GM12878 (cell line): ENCODE results near the gene ABTB1. TPM values are rescaled to one million over a fixed set of nuclear protein-coding genes. Genes with fewer than 3 reads are reported as not detected.
A peak's percentile ranks its signal among the peaks of the same experiment; 100 is the strongest.

Experiments used
- ATAC-seq: fragments of 200-7000 bp; cut with Tn5 transposase; 3 replicates; pipeline ENCODE4 v1.9.1; 2020; ENCODE audit warnings: mild to moderate bottlenecking, moderate library complexity
- BruUV-seq: library from RNA; stranded (reverse); fragments of 400-500 nt; replicated peaks from 2 replicates; lab custom pipeline; 2021; lab: Mats Ljungman, UMichigan
- CTCF ChIA-PET: fragments of 300-600 bp; sonication (Branson Sonifier 250); formaldehyde crosslinking; extraction: SDS; loops from one replicate; lab custom pipeline; 2021; ENCODE audit warnings: inconsistent platforms; lab: Yijun Ruan, JAX
- POLR2A ChIA-PET: fragments of 350-600 bp; formaldehyde crosslinking; extraction: SDS; loops from one replicate; lab custom pipeline; 2021; ENCODE audit warnings: inconsistent platforms; lab: Charles Lee
- RAD21 ChIA-PET: fragments of 300-600 bp; sonication (Branson Sonifier 250); formaldehyde crosslinking; loops from one replicate; lab custom pipeline; 2023; ENCODE audit warnings: antibody characterized with exemption; ENCODE audit not compliant: unreplicated experiment; lab: Charles Lee
- SMC1A ChIA-PET: fragments of 300-600 bp; sonication (Branson Sonifier 250); formaldehyde crosslinking; loops from one replicate; lab custom pipeline; 2023; ENCODE audit not compliant: unreplicated experiment, uncharacterized antibody; lab: Charles Lee
- DNase-seq: peaks from one replicate; pipeline ENCODE4 v3.0.0-alpha.2; 2011; ENCODE audit warnings: low read depth, low spot score
- FAIRE-seq: peaks from 3 replicates; lab custom pipeline; 2011; peaks lifted over from hg19 to GRCh38; lab: Jason Lieb, UNC
- H2AFZ ChIP-seq: 2 replicates; pipeline ENCODE4 v1.6.0; 2011; ENCODE audit warnings: low read depth, low read length, control low read depth; ENCODE audit not compliant: control insufficient read depth
- H3K27ac ChIP-seq: 2 replicates; pipeline ENCODE4 v1.5.1; 2011; ENCODE audit warnings: control low read depth; ENCODE audit not compliant: control insufficient read depth, insufficient read depth
- H3K27me3 ChIP-seq, 2 experiments: replicated peaks in 1 of 2; 2 replicates each; pipeline versions ENCODE4 v1.6.0 to v1.6.1; 2011; ENCODE audit warnings: low read length in 1 of 2; ENCODE audit not compliant: control insufficient read depth in 2 of 2, insufficient read depth in 2 of 2
- H3K36me3 ChIP-seq, 2 experiments: 2 replicates each; pipeline ENCODE4 v1.5.1; 2011; ENCODE audit warnings: low read length in 1 of 2; ENCODE audit not compliant: control insufficient read depth in 2 of 2, insufficient read depth in 2 of 2
- H3K4me1 ChIP-seq: 2 replicates; pipeline ENCODE4 v1.6.1; 2011; ENCODE audit warnings: mild to moderate bottlenecking, low read length, moderate library complexity, mixed read lengths; ENCODE audit not compliant: control insufficient read depth, insufficient read depth
- H3K4me2 ChIP-seq: 2 replicates; pipeline ENCODE4 v1.6.0; 2011; ENCODE audit warnings: control low read depth; ENCODE audit not compliant: control insufficient read depth, insufficient read depth
- H3K4me3 ChIP-seq: fragments of 200-600 bp; sonication (generic); 2 replicates; pipeline ENCODE4 v1.5.1; 2016
- H3K79me2 ChIP-seq: 2 replicates; pipeline ENCODE4 v1.6.0; 2011; ENCODE audit warnings: low read length; ENCODE audit not compliant: control insufficient read depth, insufficient read depth
- H3K9ac ChIP-seq: 2 replicates; pipeline ENCODE4 v1.8.0; 2011; ENCODE audit warnings: low read length, control low read depth, mixed read lengths; ENCODE audit not compliant: control insufficient read depth, insufficient read depth
- H3K9me3 ChIP-seq: replicated peaks from 3 replicates; pipeline ENCODE4 v1.5.1; 2011; ENCODE audit warnings: mild to moderate bottlenecking, low read length; ENCODE audit not compliant: control insufficient read depth, insufficient read depth
- H4K20me1 ChIP-seq: 2 replicates; pipeline ENCODE4 v1.6.0; 2011; ENCODE audit not compliant: control insufficient read depth, insufficient read depth
- ATF3 ChIP-seq: IDR thresholded peaks from 2 replicates; pipeline ENCODE4 v1.6.1; 2011; ENCODE audit warnings: low read depth, mild to moderate bottlenecking, low read length, moderate library complexity, borderline replicate concordance; ENCODE audit errors: extremely low read depth
- BHLHE40 ChIP-seq, 2 experiments: fragments of 450-650 bp in 1 of 2; IDR thresholded peaks; 2 replicates each; pipeline ENCODE4 v1.6.1; 2011 to 2017; ENCODE audit warnings: low read depth in 2 of 2, borderline replicate concordance in 1 of 2, improper control_type of control experiment in 1 of 2, low read length in 1 of 2, mild to moderate bottlenecking in 1 of 2
- CHD4 ChIP-seq: fragments of 200-600 bp; sonication (generic); IDR thresholded peaks from 2 replicates; pipeline ENCODE4 v1.6.1; 2016; ENCODE audit warnings: mild to moderate bottlenecking
- E2F4 ChIP-seq: IDR thresholded peaks from 2 replicates; pipeline ENCODE4 v1.6.1; 2012; ENCODE audit warnings: low read depth, low read length, improper control_type of control experiment
- JUNB ChIP-seq: IDR thresholded peaks from 2 replicates; pipeline ENCODE4 v1.6.1; 2016; ENCODE audit warnings: antibody characterized with exemption, mild to moderate bottlenecking
- KAT2A ChIP-seq: conservative IDR thresholded peaks from 2 replicates; pipeline ENCODE4 v1.6.1; 2011; ENCODE audit warnings: low read depth, low read length; ENCODE audit not compliant: control insufficient read depth
- MTA3 ChIP-seq: IDR thresholded peaks from 2 replicates; pipeline ENCODE4 v1.6.1; 2012; ENCODE audit warnings: low read length, inconsistent platforms, borderline replicate concordance
- PAX5 ChIP-seq: IDR thresholded peaks from 2 replicates; pipeline ENCODE4 v1.6.1; 2011; ENCODE audit warnings: low read depth, low read length, borderline replicate concordance
- POLR2AphosphoS5 ChIP-seq: IDR thresholded peaks from 2 replicates; pipeline ENCODE4 v1.6.1; 2011; ENCODE audit warnings: mild to moderate bottlenecking, low read length, inconsistent platforms
- PRDM15 ChIP-seq: fragments of 450-650 bp; formaldehyde crosslinking; IDR thresholded peaks from 2 replicates; pipeline ENCODE4 v1.4.0; 2020; ENCODE audit warnings: mild to moderate bottlenecking, moderate library complexity
- SMAD5 ChIP-seq: IDR thresholded peaks from 2 replicates; pipeline ENCODE4 v1.6.1; 2016; ENCODE audit warnings: antibody characterized with exemption, low read depth
- SMARCA5 ChIP-seq: fragments of 450-650 bp; IDR thresholded peaks from 2 replicates; pipeline ENCODE4 v1.6.1; 2017; ENCODE audit warnings: mild to moderate bottlenecking
- SMC3 ChIP-seq: IDR thresholded peaks from 2 replicates; pipeline ENCODE4 v1.6.1; 2011; ENCODE audit warnings: low read length, improper control_type of control experiment, borderline replicate concordance
- SPI1 ChIP-seq: IDR thresholded peaks from 2 replicates; pipeline ENCODE4 v1.6.1; 2011; ENCODE audit warnings: low read depth, mild to moderate bottlenecking, low read length, moderate library complexity, borderline replicate concordance; ENCODE audit not compliant: insufficient read depth
- SREBF1 ChIP-seq: IDR thresholded peaks from 2 replicates; pipeline ENCODE4 v1.6.1; 2012; ENCODE audit warnings: mild to moderate bottlenecking, low read length
- TCF12 ChIP-seq: IDR thresholded peaks from 2 replicates; pipeline ENCODE4 v1.6.1; 2011; ENCODE audit warnings: low read depth, mild to moderate bottlenecking, low read length
- WRNIP1 ChIP-seq: IDR thresholded peaks from 2 replicates; pipeline ENCODE4 v1.6.1; 2011; ENCODE audit warnings: low read depth, low read length, improper control_type of control experiment, borderline replicate concordance
- ZNF207 ChIP-seq: fragments of 450-650 bp; IDR thresholded peaks from 2 replicates; pipeline ENCODE4 v1.6.1; 2014; ENCODE audit warnings: antibody characterized with exemption, mild to moderate bottlenecking, borderline replicate concordance
- WGBS: methylation state at CpG from one replicate; pipeline ENCODE4 v1.1.6; 2016; ENCODE audit warnings: low lambda C conversion rate; ENCODE audit not compliant: insufficient replicate concordance, insufficient coverage; ENCODE audit errors: missing lambda C conversion rate; 5-methylcytosine and 5-hydroxymethylcytosine counted together
- in situ Hi-C: fragments of 300-500 bp; cut with MboI; formaldehyde crosslinking; loops from 9 replicates; pipeline ENCODE4 v1.14.3; 2018; ENCODE audit warnings: mixed read lengths
- intact Hi-C: fragments of 100-400 bp; cut with micrococcal nuclease; formaldehyde crosslinking; loops from one replicate; pipeline ENCODE4 v1.14.2; 2022; ENCODE audit not compliant: unreplicated experiment
- polyA plus RNA-seq, 11 experiments: library from polyadenylated mRNA; depleted of rRNA in 4 of 11; unstranded in 6 of 11; stranded (reverse) in 5 of 11; fragments of >200 nt; fragmentation: Nextera tagmentation in 4 of 11; fragmentation: Illumina TruSeq in 1 of 11; extraction: Ambion mirVana in 4 of 11; extraction: Trizol in 1 of 11; gene quantifications; 1 replicate in 1 of 11; 2 replicates in 10 of 11; pipeline versions ENCODE4 v1.2.1 to v1.2.3, GENCODE V29; 2011 to 2016; ENCODE audit warnings: inconsistent platforms in 2 of 11, missing spikeins in 2 of 11, low read depth in 1 of 11
- total RNA-seq, 4 experiments: library from RNA; depleted of rRNA in 3 of 4; stranded (reverse); fragments of >200 nt in 3 of 4; fragmentation: Illumina TruSeq in 1 of 4; extraction: Trizol in 1 of 4; gene quantifications; 2 replicates each; pipeline versions ENCODE4 v1.2.1 to v1.2.3, GENCODE V29; 2013 to 2021

The ABTB1 gene
- total and polyA plus RNA-seq, 10 of the 15 experiments (the other 5 are each of a cell fraction or from before 2014, with no cell fraction given): 0.11 to 10.2 (median 7.1) TPM

GRCh38 chr3:127697551-127698240 is 24.9 kb downstream of the ABTB1 start (continued):
- TF ChIP-seq ATF3: peak; percentile 73; the same call in 1 of the 2 replicates
- TF ChIP-seq, all 136 proteins: peak for 11

GRCh38 chr3:127698286-127698685 is 25.5 kb downstream of the ABTB1 start:
- Histone ChIP-seq H3K4me3 (no peak overlapping the region), H4K20me1 (no peaks in the 10 kb centered on the region), H2AFZ (no peak overlapping the region), H3K79me2 (no peaks in the 10 kb centered on the region; the same call in 1 of the 2 replicates), H3K36me3 (peaks cover 18 to 47% of the 10 kb centered on the region in 2 experiments; a peak in 3 of 4 replicates), H3K4me1 (peaks cover 14% of the 10 kb centered on the region), H3K9ac (no peak overlapping the region), H3K4me2 (no peak overlapping the region), H3K9me3 (no peaks in the 10 kb centered on the region), H3K27ac (no peak overlapping the region; the same call in 1 of the 2 replicates), H3K27me3 (no peaks in the 10 kb centered on the region)
- no peak for DNase-seq
- intact Hi-C loops (loop anchor here (5.0 kb wide), 2 partner anchors 54 to 134 kb away; no protein-coding TSS in a partner anchor), in situ Hi-C loops (no loop called here)
- ChIA-PET POLR2A (no interaction called here), SMC1A (interaction anchor here (1.1 to 1.3 kb wide), 2 partner anchors 12 to 29 kb away, joined by 4 to 5 read pairs; no protein-coding TSS in a partner anchor), CTCF (interaction anchor here (0.9 to 1.3 kb wide), 3 partner anchors 123 to 261 kb away, joined by 3 to 4 read pairs (median 3); no protein-coding TSS in a partner anchor), RAD21 (interaction anchor here (1.9 kb wide), 1 partner anchor 37 kb away, joined by 7 read pairs; no protein-coding TSS in a partner anchor)
- BruUV-seq: no TSS peak
- ATAC-seq: no peak
- WGBS: 98% methylated on average over 3 of the region's 3 CpGs
- FAIRE-seq: no peak
- TF ChIP-seq SMAD5 (no peak), MTA3 (no peak), SMARCA5 (no peak), PAX5 (no peak), TCF12 (no peak), E2F4 (no peak), WRNIP1 (no peak), POLR2AphosphoS5 (no peak), CHD4 (no peak), ZNF207 (no peak), SREBF1 (no peak), JUNB (no peak), SMC3 (no peak), SPI1 (no peak), KAT2A (no peak), BHLHE40 (IDR thresholded peaks at IDR 0.05; ENCODE audit: borderline replicate concordance in 1 of 2, low read depth in 2 of 2, low read length in 1 of 2) (no peak), PRDM15 (CRISPR knock-in tag) (no peak)
